Measurements from ENCODE around the gene SLC18B1.

Gene SLC18B1

GRCh38 chr6:132733283-132733682, 65.2 kb downstream of the SLC18B1 start:
- in situ Hi-C loops (cut with HindIII; ENCODE audit: low pct_ligation_motif_present, low sequenced_read_pairs), result no loop called here
- H3K4me3 ChIP-seq (ENCODE audit: low read depth, low read length), result no peak overlapping the region
- H3K36me3 ChIP-seq (replicated peaks), result no peaks in the 10 kb centered on the region
- no peak overlapping the region for H3K27ac ChIP-seq
- TF ChIP-seq CTCF (IDR thresholded peaks at IDR 0.05; ENCODE audit: low read depth, low read length, missing control alignments), result no peak
- DNase-seq, result no peak
- no peaks in the 10 kb centered on the region for H3K27me3 ChIP-seq (replicated peaks)

- Histone ChIP-seq H3K4me3 (ENCODE audit: low read depth, low read length) (no peak overlapping the region), H3K27me3 (replicated peaks) (no peaks in the 10 kb centered on the region), H3K36me3 (replicated peaks) (no peaks in the 10 kb centered on the region), H3K27ac (no peak overlapping the region)
- DNase-seq, result no peak
- in situ Hi-C loops (cut with HindIII; ENCODE audit: low pct_ligation_motif_present, low sequenced_read_pairs), result no loop called here
- TF ChIP-seq CTCF (IDR thresholded peaks at IDR 0.05; ENCODE audit: low read depth, low read length, missing control alignments), result no peak
These were observed 67.4 kb downstream of the SLC18B1 start for GRCh38 chr6:132731086-132731485.

DNA sequence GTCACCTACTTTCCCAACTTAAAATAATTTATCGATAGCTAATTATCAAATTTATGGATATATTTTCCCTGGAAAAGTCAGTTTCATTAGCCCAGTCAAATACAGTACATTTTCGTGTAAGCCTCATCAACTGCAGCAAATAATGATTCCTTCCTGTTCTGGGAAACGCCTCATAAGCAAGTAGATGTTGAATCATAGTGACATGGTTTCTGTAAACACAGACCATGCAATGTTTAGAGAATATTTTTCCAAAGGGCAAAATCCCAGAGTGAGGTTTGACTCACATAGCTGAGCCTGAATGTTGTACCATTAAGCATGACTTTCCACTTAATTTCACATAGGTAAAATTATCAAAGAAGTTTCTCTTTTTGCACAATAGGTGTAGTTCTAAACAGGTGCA, 67.9 kb downstream of the SLC18B1 start:
- Histone ChIP-seq H3K4me3 (ENCODE audit: low read depth, low read length) (no peak overlapping the region), H3K27ac (no peak overlapping the region), H3K36me3 (replicated peaks) (no peaks in the 10 kb centered on the region), H3K27me3 (replicated peaks) (no peaks in the 10 kb centered on the region)
- TF ChIP-seq CTCF (IDR thresholded peaks at IDR 0.05; ENCODE audit: low read depth, low read length, missing control alignments), result no peak
- in situ Hi-C loops (cut with HindIII; ENCODE audit: low pct_ligation_motif_present, low sequenced_read_pairs), result no loop called here
- peak; percentile 6 for DNase-seq

DNA sequence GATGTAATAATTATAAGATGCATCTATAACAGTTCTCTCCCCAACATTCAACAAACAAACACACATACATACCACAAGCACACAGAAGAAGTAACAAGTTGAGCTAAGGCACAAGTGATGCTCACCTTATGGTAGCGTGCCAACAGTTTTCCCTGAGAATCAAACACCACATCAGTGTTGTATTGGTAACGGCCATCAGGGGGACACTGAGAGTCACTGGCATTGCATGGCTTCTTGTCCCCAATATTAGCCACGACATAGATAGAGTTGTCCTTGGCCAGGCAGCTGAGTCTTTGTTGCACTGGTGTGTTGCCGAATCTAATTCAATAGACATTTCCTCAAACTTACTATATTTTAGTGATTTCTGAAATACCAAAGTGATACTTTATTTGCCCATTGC, 69.8 kb downstream of the SLC18B1 start:
- TF ChIP-seq CTCF (IDR thresholded peaks at IDR 0.05; ENCODE audit: low read depth, low read length, missing control alignments), result no peak
- Histone ChIP-seq H3K27ac (no peak overlapping the region), H3K36me3 (replicated peaks) (no peaks in the 10 kb centered on the region), H3K27me3 (replicated peaks) (no peaks in the 10 kb centered on the region), H3K4me3 (ENCODE audit: low read depth, low read length) (no peak overlapping the region)
- in situ Hi-C loops (cut with HindIII; ENCODE audit: low pct_ligation_motif_present, low sequenced_read_pairs), result no loop called here
- DNase-seq, result no peak

DNA sequence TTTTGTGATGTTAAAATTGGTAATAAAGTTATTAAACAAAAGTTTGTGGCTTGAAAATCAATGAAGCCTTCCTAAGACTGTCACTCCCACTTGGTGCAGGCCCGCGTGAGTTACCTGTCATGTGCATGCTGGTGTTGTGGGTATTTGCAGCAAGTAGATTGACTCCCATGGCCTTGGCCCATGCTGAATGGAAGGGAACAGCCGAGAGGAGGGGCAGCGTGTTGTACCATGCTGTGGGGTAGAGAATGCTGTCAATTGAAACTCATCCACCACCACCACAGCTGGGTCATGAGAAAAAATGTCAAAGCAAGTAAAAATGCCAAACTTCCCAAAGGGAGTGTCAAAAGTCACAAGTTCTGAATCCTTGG, 71.8 kb downstream of the SLC18B1 start:
- Histone ChIP-seq H3K27me3 (replicated peaks) (no peaks in the 10 kb centered on the region), H3K36me3 (replicated peaks) (no peaks in the 10 kb centered on the region), H3K4me3 (ENCODE audit: low read depth, low read length) (no peak overlapping the region), H3K27ac (no peak overlapping the region)
- in situ Hi-C loops (cut with HindIII; ENCODE audit: low pct_ligation_motif_present, low sequenced_read_pairs), result no loop called here
- no peak for DNase-seq
- no peak for TF ChIP-seq CTCF (IDR thresholded peaks at IDR 0.05; ENCODE audit: low read depth, low read length, missing control alignments)

GRCh38 chr6:132725947-132726607, 72.4 kb downstream of the SLC18B1 start:
- Histone ChIP-seq H3K4me3 (ENCODE audit: low read depth, low read length) (no peak overlapping the region), H3K27ac (no peak overlapping the region), H3K36me3 (replicated peaks) (no peaks in the 10 kb centered on the region), H3K27me3 (replicated peaks) (no peaks in the 10 kb centered on the region)
- no peak for TF ChIP-seq CTCF (IDR thresholded peaks at IDR 0.05; ENCODE audit: low read depth, low read length, missing control alignments)
- in situ Hi-C loops (cut with HindIII; ENCODE audit: low pct_ligation_motif_present, low sequenced_read_pairs), result no loop called here
- no peak for DNase-seq
